Measurements from ENCODE around the gene CLDN8. TPM values are rescaled to one million over a fixed set of nuclear protein-coding genes. Genes with fewer than 3 reads are reported as not detected.

The CLDN8 gene
- total RNA-seq, 4 donors from 2014 or later = not detected

DNA sequence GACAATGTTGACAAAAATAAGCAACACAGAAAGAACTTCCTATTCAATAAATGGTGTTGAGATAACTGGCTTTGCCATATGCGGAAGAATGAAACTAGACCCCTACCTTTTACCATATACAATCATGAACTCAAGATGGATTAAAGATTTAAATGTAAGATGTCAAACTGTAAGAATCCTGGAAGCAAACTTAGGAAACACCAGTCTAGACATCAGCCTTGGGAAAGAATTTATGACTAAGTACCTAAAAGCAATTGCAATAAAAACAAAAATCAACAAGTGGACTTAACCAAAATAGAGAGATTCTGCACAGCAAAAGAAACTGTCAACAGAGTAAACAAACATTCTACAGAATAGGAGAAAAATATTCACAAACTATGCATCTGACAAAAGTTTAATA lies 16.1 kb upstream of the CLDN8 start:
- DNase-seq (ENCODE audit: extremely low spot score) = no peak
- Histone ChIP-seq H3K27ac (replicated peaks in 1 of 4) (no peak overlapping the region), H3K9me3 (no peaks in the 10 kb centered on the region), H3K36me3 (no peaks in the 10 kb centered on the region), H3K4me1 (no peaks in the 10 kb centered on the region), H3K4me3 (no peak overlapping the region), H3K27me3 (no peaks in the 10 kb centered on the region)
- no peak for TF ChIP-seq POLR2AphosphoS5 (IDR thresholded peaks at IDR 0.05)
- no peak for TF ChIP-seq CTCF (IDR thresholded peaks at IDR 0.05)
- no peak for TF ChIP-seq EP300 (IDR thresholded peaks at IDR 0.05)
- no peak for TF ChIP-seq POLR2A (IDR thresholded peaks at IDR 0.05; ENCODE audit: low read depth)
- 96% methylated on average over 1 of the region's 1 CpG for WGBS
- intact Hi-C loops (cut with DNase I) = no loop called here

DNA sequence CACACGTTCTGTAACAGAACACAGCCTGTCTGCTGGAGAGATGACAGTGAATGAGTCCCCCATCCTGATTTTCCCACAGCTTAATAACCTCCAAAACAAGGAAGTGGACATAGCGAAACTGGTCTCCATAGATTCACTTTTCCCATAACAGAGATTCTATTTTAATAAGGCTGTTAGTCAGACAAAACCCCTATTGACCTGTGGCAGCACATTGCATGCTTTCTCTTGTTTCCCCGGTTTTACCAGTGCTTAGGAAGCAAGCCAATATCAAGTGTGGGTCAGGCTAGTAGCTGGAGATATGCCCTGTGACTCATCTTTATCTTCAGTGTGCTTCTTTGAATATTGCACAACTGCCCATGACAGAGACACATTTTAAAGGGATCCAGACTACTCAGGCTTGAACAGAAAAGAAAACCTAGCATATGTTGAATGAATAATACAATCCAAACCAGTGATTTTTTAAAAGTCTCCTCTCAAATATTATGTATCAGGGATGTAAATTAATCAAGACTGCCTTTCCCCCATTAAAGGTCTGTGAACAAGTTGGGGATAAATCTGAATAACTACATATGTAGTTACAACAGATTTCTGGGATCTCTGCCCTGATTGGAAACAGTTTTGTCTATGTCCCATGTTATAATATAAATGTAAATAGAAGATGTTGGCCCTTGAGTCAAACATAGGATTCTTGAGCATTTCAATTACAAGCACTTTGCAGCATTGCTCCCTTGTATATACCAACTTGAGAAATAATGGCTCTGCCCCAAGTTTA lies 11.9 kb upstream of the CLDN8 start:
- no peaks in the 10 kb centered on the region for H3K27me3 ChIP-seq
- 28% methylated on average over 3 of the region's 3 CpGs for WGBS
- H3K9me3 ChIP-seq = no peaks in the 10 kb centered on the region
- no peak overlapping the region for H3K4me3 ChIP-seq
- H3K36me3 ChIP-seq = no peaks in the 10 kb centered on the region
- DNase-seq (ENCODE audit: extremely low spot score) = no peak
- intact Hi-C loops (cut with DNase I) = no loop called here
- H3K27ac ChIP-seq (replicated peaks in 1 of 4) = no peak overlapping the region
- no peaks in the 10 kb centered on the region for H3K4me1 ChIP-seq
- TF ChIP-seq POLR2A (IDR thresholded peaks at IDR 0.05; ENCODE audit: low read depth) (no peak), CTCF (IDR thresholded peaks at IDR 0.05) (no peak), EP300 (IDR thresholded peaks at IDR 0.05) (no peak), POLR2AphosphoS5 (IDR thresholded peaks at IDR 0.05) (peak in 1 of 2 donors; percentile 28)

- H3K36me3 ChIP-seq = no peaks in the 10 kb centered on the region
- H3K9me3 ChIP-seq = no peaks in the 10 kb centered on the region
- WGBS = 100% methylated on average over 1 of the region's 1 CpG
- no peak overlapping the region for H3K4me3 ChIP-seq
- TF ChIP-seq POLR2AphosphoS5 (IDR thresholded peaks at IDR 0.05) (no peak), POLR2A (IDR thresholded peaks at IDR 0.05; ENCODE audit: low read depth) (no peak), EP300 (IDR thresholded peaks at IDR 0.05) (no peak), CTCF (IDR thresholded peaks at IDR 0.05) (no peak)
- no peaks in the 10 kb centered on the region for H3K4me1 ChIP-seq
- intact Hi-C loops (cut with DNase I) = no loop called here
- H3K27me3 ChIP-seq = no peaks in the 10 kb centered on the region
- H3K27ac ChIP-seq (replicated peaks in 1 of 4) = no peak overlapping the region
- DNase-seq (ENCODE audit: extremely low spot score) = no peak
These were observed 11.2 kb upstream of the CLDN8 start for GRCh38 chr21:30227128-30227527.

GRCh38 chr21:30223596-30223995 lies 7.7 kb upstream of the CLDN8 start:
- H3K27me3 ChIP-seq = no peaks in the 10 kb centered on the region
- no peaks in the 10 kb centered on the region for H3K9me3 ChIP-seq
- no peak overlapping the region for H3K27ac ChIP-seq (replicated peaks in 1 of 4)
- H3K4me1 ChIP-seq = no peaks in the 10 kb centered on the region
- TF ChIP-seq EP300 (IDR thresholded peaks at IDR 0.05) = no peak
- TF ChIP-seq POLR2AphosphoS5 (IDR thresholded peaks at IDR 0.05) = no peak
- TF ChIP-seq CTCF (IDR thresholded peaks at IDR 0.05) = no peak
- no peak for TF ChIP-seq POLR2A (IDR thresholded peaks at IDR 0.05; ENCODE audit: low read depth)
- no peak for DNase-seq (ENCODE audit: extremely low spot score)
- intact Hi-C loops (cut with DNase I) = no loop called here
- H3K4me3 ChIP-seq = no peak overlapping the region
- 70% methylated on average over 2 of the region's 2 CpGs for WGBS
- H3K36me3 ChIP-seq = no peaks in the 10 kb centered on the region

DNA sequence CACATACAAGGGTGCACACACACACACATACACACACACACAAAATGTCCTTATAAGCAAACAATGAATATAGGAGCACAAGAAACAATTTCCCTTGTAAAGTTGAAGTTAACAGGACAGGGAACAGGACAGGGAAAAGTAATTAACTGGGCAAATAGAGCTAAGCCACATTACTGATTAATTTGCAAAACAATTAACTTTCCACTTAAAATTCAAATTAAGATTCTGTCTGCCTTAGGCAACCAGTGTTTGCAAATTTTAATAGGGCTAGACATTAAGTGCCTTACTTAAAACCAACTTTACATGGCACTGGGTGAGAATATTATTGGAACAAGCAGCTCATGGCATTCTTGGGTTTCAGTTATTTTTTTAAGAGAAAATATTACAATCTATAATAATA lies 6.8 kb upstream of the CLDN8 start:
- Histone ChIP-seq H3K27me3 (no peaks in the 10 kb centered on the region), H3K27ac (replicated peaks in 1 of 4) (no peak overlapping the region), H3K9me3 (no peaks in the 10 kb centered on the region), H3K4me1 (no peaks in the 10 kb centered on the region), H3K36me3 (no peaks in the 10 kb centered on the region), H3K4me3 (no peak overlapping the region)
- DNase-seq (ENCODE audit: extremely low spot score) = no peak
- intact Hi-C loops (cut with DNase I) = no loop called here
- TF ChIP-seq EP300 (IDR thresholded peaks at IDR 0.05) (no peak), CTCF (IDR thresholded peaks at IDR 0.05) (no peak), POLR2AphosphoS5 (IDR thresholded peaks at IDR 0.05) (no peak), POLR2A (IDR thresholded peaks at IDR 0.05; ENCODE audit: low read depth) (no peak)

All from esophagus muscularis mucosa (tissue), 4 donors.